Caco-2 (cell line): ENCODE data around the gene TEX12. TPM values are rescaled to one million over a fixed set of nuclear protein-coding genes. Genes with fewer than 3 reads are reported as not detected.
"Not testable (repeated sequence)": the region's sequence is repeated elsewhere in the genome, so short reads cannot be mapped to it uniquely, and the experiment has no call there.

ENCODE experiments used
- BruUV-seq: library from RNA; stranded (reverse); fragments of 400-500 nt; replicated peaks from 2 replicates; lab custom pipeline; 2021; lab: Mats Ljungman, UMichigan
- CTCF ChIA-PET: fragments of 300-600 bp; sonication (Branson Sonifier 250); formaldehyde crosslinking; loops from one replicate; lab custom pipeline; 2022; ENCODE audit warnings: antibody characterized with exemption; lab: Charles Lee
- POLR2A ChIA-PET: fragments of 300-600 bp; sonication (Branson Sonifier 250); formaldehyde crosslinking; loops from one replicate; lab custom pipeline; 2022; ENCODE audit warnings: antibody characterized with exemption; lab: Charles Lee
- DNase-seq, 2 experiments: peaks; one replicate each; pipeline versions ENCODE4 v3.0.0 to v3.0.0-alpha.2; 2020 to 2022
- H3K27me3 ChIP-seq: replicated peaks from 2 replicates; pipeline ENCODE4 v1.6.0; 2011; ENCODE audit warnings: low read length; ENCODE audit not compliant: control insufficient read depth, insufficient read depth
- H3K36me3 ChIP-seq: 2 replicates; pipeline ENCODE4 v1.5.1; 2011; ENCODE audit warnings: low read length; ENCODE audit not compliant: control insufficient read depth, insufficient read depth
- H3K4me1 ChIP-seq: fragments of 250-450 bp; sonication (Bioruptor Pico); 2 replicates; pipeline ENCODE4 v1.5.1; 2020; ENCODE audit warnings: mild to moderate bottlenecking
- H3K4me3 ChIP-seq: 2 replicates; pipeline ENCODE4 v1.5.1; 2011; ENCODE audit warnings: low read depth, mild to moderate bottlenecking, control low read depth, low read length
- H3K9me3 ChIP-seq: fragments of 250-450 bp; sonication (Bioruptor Pico); 2 replicates; pipeline ENCODE4 v1.5.1; 2020; ENCODE audit warnings: mild to moderate bottlenecking, moderate library complexity
- H3K27ac Mint-ChIP-seq: one replicate; pipeline ENCODE4 v1.8.0; 2022; ENCODE audit warnings: mixed read lengths; ENCODE audit not compliant: unreplicated experiment
- H3K27me3 Mint-ChIP-seq: one replicate; pipeline ENCODE4 v1.8.0; 2022; ENCODE audit warnings: mixed read lengths; ENCODE audit not compliant: insufficient read depth, unreplicated experiment
- H3K36me3 Mint-ChIP-seq: one replicate; pipeline ENCODE4 v1.8.0; 2022; ENCODE audit warnings: mild to moderate bottlenecking, mixed read lengths; ENCODE audit not compliant: insufficient read depth, unreplicated experiment
- H3K4me1 Mint-ChIP-seq: one replicate; pipeline ENCODE4 v1.8.0; 2022; ENCODE audit warnings: low read depth, mixed read lengths; ENCODE audit not compliant: unreplicated experiment
- H3K4me3 Mint-ChIP-seq: one replicate; pipeline ENCODE4 v1.8.0; 2022; ENCODE audit warnings: mild to moderate bottlenecking, moderate library complexity, mixed read lengths; ENCODE audit not compliant: unreplicated experiment
- H3K9me3 Mint-ChIP-seq: one replicate; pipeline ENCODE4 v1.8.0; 2022; ENCODE audit warnings: mixed read lengths; ENCODE audit not compliant: unreplicated experiment
- CTCF ChIP-seq, 2 experiments: fragments of 200-600 bp in 1 of 2; IDR thresholded peaks; 1 replicate in 1 of 2; 2 replicates in 1 of 2; pipeline versions ENCODE4 v1.5.1 to v1.8.0; 2011 to 2022; ENCODE audit warnings: antibody characterized with exemption in 1 of 2, control low read depth in 1 of 2, inconsistent platforms in 1 of 2, low read depth in 1 of 2, low read length in 1 of 2, mild to moderate bottlenecking in 1 of 2, moderate library complexity in 1 of 2; ENCODE audit not compliant: insufficient read depth in 1 of 2, severe bottlenecking in 1 of 2, unreplicated experiment in 1 of 2
- intact Hi-C: fragments of 100-400 bp; cut with micrococcal nuclease; formaldehyde crosslinking; loops from one replicate; pipeline ENCODE4 v1.10.0; 2022; ENCODE audit not compliant: unreplicated experiment
- total RNA-seq: library from RNA; stranded (reverse); gene quantifications from 2 replicates; pipeline ENCODE4 v1.2.3, GENCODE V29; 2022

TEX12 gene
- total RNA-seq, 1 experiment from 2014 or later, result not detected

GRCh38 chr11:112195951-112196351 lies 28.8 kb downstream of the TEX12 start:
- Mint-ChIP-seq H3K9me3 (no peaks in the 10 kb centered on the region), H3K4me3 (no peak overlapping the region), H3K27ac (no peak overlapping the region), H3K4me1 (no peaks in the 10 kb centered on the region), H3K36me3 (no peaks in the 10 kb centered on the region), H3K27me3 (no peaks in the 10 kb centered on the region)
- ChIA-PET POLR2A (interaction anchor here (0.7 kb wide), 1 partner anchor 25 kb away, joined by 3 read pairs; no protein-coding TSS in a partner anchor), CTCF (interaction anchor here (0.5 to 1.1 kb wide), 2 partner anchors 9 to 75 kb away, joined by 3 to 4 read pairs; no protein-coding TSS in a partner anchor)
- Histone ChIP-seq H3K27me3 (no peaks in the 10 kb centered on the region), H3K4me1 (peaks cover 9% of the 10 kb centered on the region; the same call in 1 of the 2 replicates), H3K36me3 (no peaks in the 10 kb centered on the region), H3K4me3 (no peak overlapping the region), H3K9me3 (no peaks in the 10 kb centered on the region)
- peak in 1 of 2 experiments; percentile 46 for DNase-seq
- no TSS peak for BruUV-seq
- intact Hi-C loops, result no loop called here
- TF ChIP-seq CTCF (IDR thresholded peaks at IDR 0.05; ENCODE audit: insufficient read depth in 1 of 2, low read depth in 1 of 2, low read length in 1 of 2, severe bottlenecking in 1 of 2, unreplicated experiment in 1 of 2), result no peak

GRCh38 chr11:112196519-112197087 lies 29.4 kb downstream of the TEX12 start:
- Histone ChIP-seq H3K4me1 (peaks cover 9% of the 10 kb centered on the region; the same call in 1 of the 2 replicates), H3K4me3 (no peak overlapping the region), H3K9me3 (no peaks in the 10 kb centered on the region), H3K36me3 (no peaks in the 10 kb centered on the region), H3K27me3 (no peaks in the 10 kb centered on the region)
- H3K4me3 Mint-ChIP-seq, result no peak overlapping the region
- DNase-seq, result no peak
- ChIA-PET CTCF (no interaction called here), POLR2A (interaction anchor here (0.7 kb wide), 1 partner anchor 25 kb away, joined by 3 read pairs; no protein-coding TSS in a partner anchor)
- H3K36me3 Mint-ChIP-seq, result no peaks in the 10 kb centered on the region
- H3K9me3 Mint-ChIP-seq, result no peaks in the 10 kb centered on the region
- no peaks in the 10 kb centered on the region for H3K4me1 Mint-ChIP-seq
- no peak for TF ChIP-seq CTCF (IDR thresholded peaks at IDR 0.05; ENCODE audit: insufficient read depth in 1 of 2, low read depth in 1 of 2, low read length in 1 of 2, severe bottlenecking in 1 of 2, unreplicated experiment in 1 of 2)
- no TSS peak for BruUV-seq
- intact Hi-C loops, result no loop called here
- H3K27me3 Mint-ChIP-seq, result no peaks in the 10 kb centered on the region
- H3K27ac Mint-ChIP-seq, result no peak overlapping the region

- H3K4me3 ChIP-seq, H3K9me3 ChIP-seq, H3K27me3 ChIP-seq, H3K4me3 Mint-ChIP-seq, intact Hi-C loops, H3K27me3 Mint-ChIP-seq, H3K27ac Mint-ChIP-seq, DNase-seq, CTCF ChIA-PET, H3K36me3 ChIP-seq, H3K9me3 Mint-ChIP-seq, H3K4me1 ChIP-seq, POLR2A ChIA-PET, H3K4me1 Mint-ChIP-seq, BruUV-seq, H3K36me3 Mint-ChIP-seq: not testable (repeated sequence)
These were observed 31.9 kb downstream of the TEX12 start for GRCh38 chr11:112199101-112199500.
